Hematopoietic multipotent progenitor cell (in vitro differentiated cells): ENCODE data around the gene CIROP. TPM values are rescaled to one million over a fixed set of nuclear protein-coding genes. Genes with fewer than 3 reads are reported as not detected.

Source experiments
- DNase-seq, 3 donors: peaks; one replicate each; pipeline ENCODE4 v3.0.0-alpha.2; 2011 to 2015; ENCODE audit warnings: low read depth in 2 of 3, low spot score in 2 of 3
- total RNA-seq: library from RNA; depleted of rRNA; stranded (reverse); fragments of >200 nt; gene quantifications from one replicate; pipeline ENCODE4 v1.2.3, GENCODE V29; 2012

CIROP gene, protein sequence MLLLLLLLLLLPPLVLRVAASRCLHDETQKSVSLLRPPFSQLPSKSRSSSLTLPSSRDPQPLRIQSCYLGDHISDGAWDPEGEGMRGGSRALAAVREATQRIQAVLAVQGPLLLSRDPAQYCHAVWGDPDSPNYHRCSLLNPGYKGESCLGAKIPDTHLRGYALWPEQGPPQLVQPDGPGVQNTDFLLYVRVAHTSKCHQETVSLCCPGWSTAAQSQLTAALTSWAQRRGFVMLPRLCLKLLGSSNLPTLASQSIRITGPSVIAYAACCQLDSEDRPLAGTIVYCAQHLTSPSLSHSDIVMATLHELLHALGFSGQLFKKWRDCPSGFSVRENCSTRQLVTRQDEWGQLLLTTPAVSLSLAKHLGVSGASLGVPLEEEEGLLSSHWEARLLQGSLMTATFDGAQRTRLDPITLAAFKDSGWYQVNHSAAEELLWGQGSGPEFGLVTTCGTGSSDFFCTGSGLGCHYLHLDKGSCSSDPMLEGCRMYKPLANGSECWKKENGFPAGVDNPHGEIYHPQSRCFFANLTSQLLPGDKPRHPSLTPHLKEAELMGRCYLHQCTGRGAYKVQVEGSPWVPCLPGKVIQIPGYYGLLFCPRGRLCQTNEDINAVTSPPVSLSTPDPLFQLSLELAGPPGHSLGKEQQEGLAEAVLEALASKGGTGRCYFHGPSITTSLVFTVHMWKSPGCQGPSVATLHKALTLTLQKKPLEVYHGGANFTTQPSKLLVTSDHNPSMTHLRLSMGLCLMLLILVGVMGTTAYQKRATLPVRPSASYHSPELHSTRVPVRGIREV
- total RNA-seq = not detected

DNA sequence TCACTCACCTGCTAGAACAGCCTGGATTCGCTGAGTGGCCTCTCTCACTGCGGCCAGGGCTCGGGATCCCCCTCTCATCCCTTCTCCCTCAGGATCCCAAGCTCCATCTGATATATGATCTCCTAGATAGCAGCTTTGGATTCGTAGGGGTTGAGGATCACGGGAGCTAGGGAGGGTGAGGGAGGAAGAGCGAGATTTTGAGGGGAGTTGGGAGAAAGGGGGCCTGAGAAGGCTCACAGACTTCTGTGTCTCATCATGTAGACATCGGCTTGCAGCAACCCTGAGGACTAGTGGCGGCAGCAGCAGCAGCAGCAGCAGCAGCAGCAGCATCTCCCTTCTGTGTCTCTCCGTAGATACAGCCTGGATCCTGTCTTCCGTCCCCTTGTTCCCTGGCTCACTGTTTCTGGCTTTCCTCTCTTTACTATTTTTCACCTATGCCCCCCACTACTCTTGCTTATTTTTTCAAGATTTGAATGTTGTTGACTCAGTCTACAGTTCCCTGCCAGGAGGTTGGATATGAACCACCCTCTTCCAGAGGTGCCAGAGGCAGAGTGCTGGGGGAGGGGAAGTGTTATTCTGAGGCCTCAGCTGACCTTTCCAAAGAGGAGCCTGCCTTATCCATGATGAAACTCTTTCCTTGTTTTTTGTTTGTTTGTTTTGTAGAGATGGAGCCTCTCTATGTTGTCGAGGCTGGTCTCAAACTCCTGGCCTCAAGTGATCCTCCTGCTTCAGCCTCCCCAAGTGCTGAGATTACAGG lies at the start of gene CIROP:
Gene CIROP (minus strand): TSS at position 399 of the 757 bp plus-strand sequence. CDS start 69 bp downstream, at position 330.
- DNase-seq = no peak

DNA sequence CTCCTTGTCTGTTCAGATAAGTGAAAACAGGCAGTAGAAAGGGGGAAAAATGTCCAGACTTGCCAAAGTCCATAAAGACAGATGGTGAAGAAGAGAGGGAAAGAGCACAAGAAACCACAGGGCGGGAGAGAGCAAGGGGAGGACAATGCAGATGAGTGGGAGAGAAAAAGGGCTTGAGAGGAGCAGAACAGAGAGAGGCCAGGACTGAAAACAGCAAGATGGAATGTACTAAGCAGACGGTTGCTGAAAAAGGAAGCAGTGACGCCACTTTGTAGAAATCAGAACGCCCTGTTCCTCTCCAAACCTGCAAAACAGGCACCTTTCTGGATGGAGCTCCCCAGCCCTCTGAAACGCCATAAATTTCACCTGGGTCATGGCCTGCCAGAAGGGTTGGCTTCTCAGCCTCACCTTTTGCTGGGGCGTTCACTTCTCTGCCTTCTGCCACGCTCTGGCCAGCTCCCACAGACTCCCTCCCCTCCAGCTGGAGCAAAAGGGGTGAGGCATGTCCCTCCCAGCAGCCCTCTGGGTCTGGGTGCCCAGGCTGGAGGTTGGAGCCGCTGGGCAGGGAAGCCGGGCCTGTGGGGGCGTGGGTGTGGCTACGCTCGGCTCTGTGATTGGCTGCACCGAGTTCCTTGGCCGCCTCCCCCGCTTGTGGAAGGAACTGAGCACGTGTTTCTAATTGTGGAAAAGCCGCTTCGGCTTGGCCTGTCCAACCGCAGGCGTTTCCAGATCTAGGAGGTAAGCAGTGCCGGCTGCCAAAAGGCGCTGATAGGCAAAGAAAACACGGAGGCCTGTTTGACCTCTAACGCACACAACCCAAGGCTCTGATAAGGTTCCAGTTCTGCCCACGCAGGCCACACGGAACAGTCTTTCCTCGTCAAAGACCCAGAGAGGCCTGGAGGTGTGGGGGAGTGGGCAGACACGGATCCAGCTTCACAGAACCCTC lies 49.3 kb upstream of the CIROP start:
- no peak for DNase-seq

DNA sequence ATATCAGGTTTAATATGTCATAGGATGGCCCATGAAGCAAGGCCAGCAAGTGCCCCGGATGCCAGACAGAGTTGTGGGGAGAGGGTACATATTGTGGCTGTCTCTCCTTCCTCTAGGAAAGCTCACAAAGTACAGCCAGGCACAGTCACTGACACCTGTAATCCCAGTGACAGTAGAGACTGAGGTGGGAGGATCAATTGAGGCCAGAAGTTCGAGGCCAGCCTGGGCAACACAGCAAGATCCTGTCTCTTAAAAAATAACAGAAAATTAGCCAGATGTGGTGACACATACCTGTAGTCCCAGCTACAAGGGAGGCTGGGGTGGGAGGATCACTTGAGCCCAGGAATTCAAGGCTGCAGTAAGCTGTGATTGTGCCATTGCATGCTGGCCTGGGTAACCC lies 46.6 kb upstream of the CIROP start:
- DNase-seq = no peak

DNA sequence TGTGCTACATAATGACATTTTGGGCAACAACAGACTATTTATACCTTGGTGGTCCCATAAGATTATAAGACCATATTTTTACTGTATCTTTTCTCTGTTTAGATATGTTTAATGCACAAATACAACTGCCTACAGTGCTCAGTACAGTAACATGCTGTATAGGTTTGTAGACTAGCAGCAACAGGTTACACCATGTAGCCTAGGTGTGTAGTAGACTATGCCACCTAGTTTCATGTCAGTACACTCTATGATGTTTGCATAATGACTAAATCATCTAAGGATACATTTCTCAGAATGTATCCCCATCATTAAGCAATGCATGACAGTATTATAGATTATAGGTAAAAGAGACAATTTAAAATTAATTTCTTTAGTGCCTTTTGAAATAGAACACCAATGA lies 45.0 kb upstream of the CIROP start:
- no peak for DNase-seq

DNA sequence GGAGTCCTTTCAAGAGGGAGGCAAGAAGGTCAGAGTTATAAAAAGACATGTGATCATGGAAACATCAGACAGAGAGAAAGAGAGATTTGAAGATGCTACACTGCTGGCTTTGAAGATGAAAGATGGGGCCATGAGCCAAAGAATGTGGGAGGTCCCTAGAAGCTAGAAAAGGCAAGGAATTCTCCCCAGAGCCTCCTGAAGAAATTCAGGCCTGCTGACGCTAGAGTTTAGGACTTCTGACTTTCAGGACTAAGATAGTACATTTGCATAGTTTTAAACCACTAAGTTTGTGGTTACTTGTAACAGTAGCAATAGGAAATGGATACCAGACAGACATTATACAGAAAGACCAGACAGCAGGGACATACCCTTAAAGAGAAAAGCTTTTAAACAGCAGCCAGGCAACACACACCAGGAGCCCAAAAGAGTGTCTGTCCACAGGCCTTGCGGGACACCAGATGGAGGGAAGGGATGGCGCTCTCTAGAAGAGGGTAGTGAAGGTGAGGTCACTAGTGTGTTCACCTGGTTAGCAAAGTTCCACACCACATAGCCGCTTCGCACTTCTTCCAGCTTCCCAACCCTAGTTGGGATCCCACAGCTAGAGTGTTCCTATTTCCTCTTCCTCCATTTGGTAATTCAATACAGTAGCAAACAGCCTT lies 43.9 kb upstream of the CIROP start:
- DNase-seq = no peak

DNA sequence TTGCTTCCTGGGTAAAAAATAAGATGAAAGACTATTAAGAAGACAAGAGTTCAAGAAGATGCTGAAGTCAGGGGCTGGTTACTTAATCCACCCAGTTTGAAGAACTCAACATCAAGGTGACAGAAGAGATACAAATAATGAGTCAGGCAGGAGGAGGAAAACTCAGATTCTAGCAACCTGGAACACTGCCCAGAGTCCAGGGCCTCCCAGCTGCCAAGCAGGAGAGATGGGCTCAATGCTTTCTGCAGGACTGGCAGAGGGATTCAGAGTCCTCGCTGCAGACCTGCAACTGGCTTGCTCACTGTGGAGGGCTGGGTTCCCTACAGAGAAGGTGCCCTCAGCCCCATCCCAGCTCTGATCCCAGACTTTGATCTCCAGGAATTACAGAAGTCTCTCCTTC lies 42.9 kb upstream of the CIROP start:
- DNase-seq = no peak

DNA sequence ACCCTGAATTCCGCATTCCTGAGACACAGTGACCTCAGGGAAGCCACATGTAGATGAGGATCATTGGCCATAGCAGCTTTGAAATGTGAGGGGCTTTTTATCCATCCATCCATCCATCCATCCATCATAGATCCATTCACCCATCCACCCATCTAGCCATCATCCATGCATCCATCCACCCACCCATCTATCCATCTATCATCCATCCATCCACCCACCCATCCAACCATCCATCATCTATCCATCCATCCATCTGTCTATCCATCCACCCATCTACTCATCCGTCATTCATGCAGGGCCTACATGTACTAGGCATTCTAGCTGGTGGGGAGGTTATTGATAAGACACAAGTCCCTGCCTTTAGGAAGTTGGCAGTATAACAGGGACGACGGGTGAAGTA lies 42.2 kb upstream of the CIROP start:
- DNase-seq = no peak

DNA sequence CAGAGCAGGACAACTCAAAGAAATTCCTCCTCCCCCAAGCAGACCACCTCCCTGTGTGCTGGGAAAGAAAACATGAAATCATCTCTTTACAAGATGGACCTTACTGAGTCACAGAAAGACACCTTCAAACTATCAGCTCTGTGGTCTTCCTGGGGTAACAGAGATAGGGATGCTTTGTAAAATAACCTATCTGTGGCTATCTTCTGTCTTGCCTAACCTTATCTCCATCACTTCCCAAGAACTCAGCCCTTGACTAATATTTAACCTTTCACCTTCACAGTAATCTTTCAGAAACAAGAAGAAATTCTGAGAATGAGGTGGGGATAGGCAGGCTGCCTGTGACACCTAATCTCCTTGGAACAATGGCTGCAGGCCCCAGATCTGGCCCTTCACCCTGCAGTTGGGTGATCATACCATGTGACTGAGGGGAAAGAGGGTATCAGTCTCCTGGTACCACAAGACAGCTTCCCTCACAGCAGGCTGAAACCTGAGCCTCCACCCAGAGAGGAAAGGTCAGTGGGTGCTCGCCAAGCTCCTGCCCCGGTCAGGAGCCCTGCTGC lies 41.6 kb upstream of the CIROP start:
- no peak for DNase-seq

DNA sequence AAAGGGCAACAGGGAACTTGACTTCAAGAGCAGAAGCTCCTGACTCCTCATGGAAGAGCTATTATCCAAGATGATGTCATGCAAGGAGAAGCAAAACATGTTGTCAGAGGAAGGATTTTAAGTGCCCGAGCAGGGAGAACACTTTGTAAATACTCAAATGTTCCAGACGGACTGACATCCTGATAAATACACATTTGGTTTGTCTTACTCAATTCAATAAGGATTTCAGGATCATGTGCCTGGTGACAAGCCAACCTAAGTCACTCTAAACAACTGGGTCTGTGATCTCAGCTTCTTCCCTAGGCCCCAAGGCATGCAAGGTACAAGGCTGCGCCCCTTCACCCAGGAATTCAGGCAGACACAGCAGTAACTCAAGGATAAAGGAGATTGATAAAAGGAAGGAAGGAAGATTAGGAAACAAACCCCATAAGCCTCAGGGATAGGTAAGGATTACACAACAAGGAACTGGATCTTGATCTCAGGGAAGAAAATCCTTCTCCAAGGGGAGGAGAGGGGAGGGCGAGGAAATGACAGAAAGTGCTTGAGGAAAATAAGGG lies 41.1 kb upstream of the CIROP start:
- DNase-seq = no peak

DNA sequence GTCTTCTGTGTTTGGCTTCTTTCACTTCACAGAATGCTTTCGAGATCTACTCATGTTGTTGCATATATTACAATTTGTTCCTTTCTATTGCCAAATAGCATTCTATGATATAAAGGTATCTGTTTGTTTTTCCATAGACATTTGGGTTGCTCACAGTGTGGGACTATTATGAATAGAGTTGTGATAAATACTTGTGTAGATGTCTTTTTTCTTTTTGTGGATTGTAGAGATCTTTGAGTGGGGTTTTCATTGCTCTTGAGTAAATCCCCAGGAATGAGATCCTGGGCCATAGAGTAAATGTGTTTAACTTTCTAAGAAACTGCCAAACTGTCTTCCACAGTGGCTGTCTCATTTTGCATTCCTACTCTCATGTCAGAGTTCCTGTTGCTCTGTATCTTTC lies 39.1 kb upstream of the CIROP start:
- no peak for DNase-seq

DNA sequence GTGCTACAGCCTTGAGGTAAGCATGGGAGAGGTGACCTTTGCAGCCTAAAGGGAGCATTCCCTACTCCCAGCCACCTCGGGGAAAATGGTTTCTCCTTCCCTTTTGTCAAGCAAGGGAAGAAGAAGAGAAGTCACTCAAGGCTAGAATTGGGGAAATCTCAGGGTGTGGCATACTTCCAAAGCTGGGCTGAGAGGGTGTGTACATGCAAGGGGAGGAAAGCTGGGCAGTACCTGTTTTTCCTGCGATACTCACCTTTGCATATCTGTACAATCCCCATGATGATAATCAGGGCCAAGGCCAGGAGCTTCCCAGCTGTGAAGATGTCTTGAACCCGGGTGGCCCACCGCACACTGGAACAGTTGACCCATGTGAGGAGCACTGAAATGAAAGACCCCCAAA lies 38.0 kb upstream of the CIROP start:
- no peak for DNase-seq

DNA sequence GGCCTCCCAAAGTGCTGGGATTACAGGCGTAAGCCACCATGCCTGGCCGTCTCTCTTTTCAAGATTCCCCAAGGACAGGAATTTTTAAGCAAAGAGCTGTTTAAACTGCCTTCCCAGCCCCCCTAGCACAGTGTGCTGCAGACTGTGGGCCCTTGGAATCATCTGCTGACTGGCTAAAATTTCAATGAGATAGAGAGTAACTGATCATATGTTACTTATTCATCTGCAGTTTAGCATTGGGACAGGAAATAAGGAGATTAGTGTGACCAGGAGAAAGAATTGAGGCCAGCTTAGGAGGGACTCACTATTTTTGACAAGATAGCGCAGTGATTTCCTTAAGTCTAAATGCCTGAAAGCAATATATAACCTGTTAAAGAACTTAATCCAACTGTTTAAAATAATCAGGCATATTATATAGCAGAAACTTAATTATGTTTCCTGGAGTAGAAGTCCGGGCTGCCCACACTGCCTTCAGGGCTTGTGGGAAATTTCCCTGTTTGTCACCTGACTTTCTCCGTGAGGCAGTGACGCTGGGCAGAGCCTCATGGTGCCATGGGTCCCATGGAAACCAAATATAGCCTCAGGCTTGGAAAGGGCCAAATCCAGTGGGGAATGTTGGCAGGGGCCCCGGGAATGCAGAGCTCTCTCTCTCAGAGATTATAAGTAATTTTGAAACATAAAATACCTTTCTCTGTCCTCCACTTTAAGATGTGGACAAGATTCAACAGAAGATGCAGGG lies 37.1 kb upstream of the CIROP start:
- no peak for DNase-seq

DNA sequence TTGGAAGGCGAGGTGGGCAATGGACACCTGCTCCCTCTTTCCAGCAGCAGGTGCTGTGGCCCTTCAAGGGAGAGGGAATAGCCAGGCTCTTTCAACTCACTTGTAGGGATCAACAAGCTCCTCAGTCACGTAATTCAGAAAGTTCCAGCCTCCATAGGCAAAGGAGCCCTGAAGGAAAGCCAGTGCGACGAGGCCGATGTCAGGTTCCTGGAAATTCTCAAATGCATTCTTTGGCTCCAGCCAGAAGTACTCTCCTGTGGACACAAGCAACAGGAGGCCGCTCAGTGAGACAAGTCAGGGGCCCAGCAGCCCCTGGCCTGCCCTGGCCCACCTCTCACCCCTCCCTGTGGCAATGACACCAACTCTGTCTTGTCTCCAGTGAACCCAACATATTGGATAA lies 35.6 kb upstream of the CIROP start:
- DNase-seq = no peak

DNA sequence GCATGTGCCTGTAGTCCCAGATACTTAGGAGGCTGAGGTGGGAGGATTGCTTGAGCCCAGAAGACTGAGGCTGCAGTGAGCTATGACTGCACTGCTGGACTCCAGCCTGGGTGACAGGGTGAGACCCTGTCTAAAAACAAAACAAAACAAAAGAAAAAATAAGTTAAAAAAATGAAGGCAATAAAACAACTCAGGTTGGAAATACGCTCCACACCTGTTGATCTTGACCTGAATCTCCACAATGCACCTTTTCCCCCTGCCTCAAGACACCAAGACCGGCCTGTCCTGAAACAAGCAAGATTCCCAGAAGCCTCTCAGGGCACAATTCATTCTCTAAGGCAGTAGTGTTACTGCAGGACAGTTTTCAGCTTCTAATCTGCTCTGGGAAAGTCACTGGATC lies 35.1 kb upstream of the CIROP start:
- no peak for DNase-seq

DNA sequence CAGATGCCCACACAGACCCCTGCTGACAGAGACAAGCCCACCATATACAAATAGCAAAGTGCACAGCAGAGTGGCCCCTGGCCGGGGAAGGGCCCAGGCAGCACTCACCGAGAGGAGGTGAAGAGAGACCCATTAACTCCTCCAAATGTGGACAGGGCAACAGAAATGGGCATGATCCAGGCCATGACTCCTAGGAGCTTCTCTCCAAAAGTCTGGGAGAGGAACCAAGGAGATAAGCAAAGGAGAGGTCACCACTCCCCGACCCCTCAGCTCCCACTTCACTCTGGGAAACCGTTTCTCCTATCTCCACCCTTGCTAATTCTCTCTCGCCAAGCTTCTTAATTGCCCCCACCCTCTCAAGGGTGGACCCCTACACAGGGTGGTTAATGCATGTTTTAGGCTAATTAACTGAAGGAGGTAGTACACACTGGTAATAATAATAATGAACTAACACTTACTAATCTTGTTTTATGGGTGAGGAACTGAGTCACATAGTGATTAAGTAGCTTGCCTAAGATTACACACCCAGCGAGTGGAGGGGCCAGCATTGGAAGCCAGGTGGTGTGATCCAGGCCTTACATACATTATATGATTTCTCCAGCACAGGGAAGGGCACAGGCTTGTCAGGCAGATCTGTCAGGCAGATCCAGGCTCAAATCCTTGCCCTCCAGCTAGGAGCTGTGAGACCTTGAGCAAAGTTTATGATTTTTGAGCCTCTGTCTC lies 33.2 kb upstream of the CIROP start:
- DNase-seq = no peak

DNA sequence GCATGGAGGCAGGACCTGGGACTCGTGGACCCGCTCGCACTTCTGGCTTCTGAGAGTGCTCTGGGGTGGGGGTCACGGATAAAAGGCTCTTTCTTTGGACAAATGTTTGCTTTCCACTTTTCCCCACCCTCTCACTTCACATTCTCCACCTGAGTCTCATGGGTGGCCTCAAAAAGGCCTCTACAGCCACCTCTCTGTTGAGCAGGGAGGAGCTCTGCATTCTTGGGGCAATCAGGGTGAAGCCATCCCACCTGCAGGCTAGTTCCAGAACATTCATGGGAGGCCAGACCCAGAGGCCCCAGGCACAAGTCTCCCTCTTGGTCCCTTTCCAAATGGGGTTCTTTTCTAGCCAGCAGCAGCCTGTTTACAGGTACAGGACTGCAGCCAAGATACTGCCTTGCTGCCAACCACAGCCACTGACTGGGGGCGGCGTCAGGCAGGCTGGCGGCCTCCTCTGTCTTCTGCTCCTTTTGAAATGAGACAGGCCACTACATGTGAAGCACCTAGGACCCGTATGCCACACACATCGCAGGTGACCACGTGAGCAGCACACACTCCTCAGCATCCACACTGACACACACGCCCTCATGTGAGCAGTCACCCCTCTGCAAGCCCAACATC lies 32.5 kb upstream of the CIROP start:
- DNase-seq = no peak

DNA sequence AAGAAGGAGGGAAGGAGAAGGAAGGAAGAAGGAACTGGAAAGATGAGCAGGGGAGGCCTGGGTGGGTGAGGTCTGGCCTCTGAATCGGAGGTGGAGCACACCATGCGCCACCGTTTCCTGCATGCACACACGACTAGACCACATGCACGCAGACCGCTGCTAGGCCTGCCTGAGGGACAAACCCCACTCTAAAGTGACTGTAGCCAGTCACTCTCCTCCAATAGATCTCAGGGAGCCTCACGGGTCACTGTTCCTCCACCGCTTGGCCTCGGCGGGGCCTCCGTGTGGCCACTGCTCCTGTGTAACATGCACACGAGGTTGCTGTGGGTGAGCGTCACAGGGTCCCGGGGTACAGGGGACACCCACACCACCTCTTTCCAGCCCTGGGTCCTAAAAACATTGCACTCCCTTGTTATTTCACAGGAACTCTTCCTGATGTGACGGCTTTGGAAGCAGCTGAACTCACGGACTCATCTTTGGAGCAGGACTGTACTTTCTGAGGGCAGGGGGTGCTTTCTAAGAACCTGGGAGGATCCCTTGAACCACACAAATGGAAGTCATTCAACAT lies 31.9 kb upstream of the CIROP start:
- DNase-seq = no peak
